PC-3 (cell line): ENCODE results near the gene ATP8A2. TPM values are rescaled to one million over a fixed set of nuclear protein-coding genes. Genes with fewer than 3 reads are reported as not detected.

Source experiments
- ATAC-seq: fragments of 200-7000 bp; cut with Tn5 transposase; 2 replicates; pipeline ENCODE4 v1.9.1; 2020; ENCODE audit warnings: mild to moderate bottlenecking, moderate library complexity
- BruUV-seq: library from RNA; stranded (reverse); fragments of 400-500 nt; replicated peaks from 2 replicates; lab custom pipeline; 2021; lab: Mats Ljungman, UMichigan
- CTCF ChIA-PET: fragments of 300-600 bp; sonication (Branson Sonifier 250); formaldehyde crosslinking; loops from one replicate; lab custom pipeline; 2022; ENCODE audit warnings: antibody characterized with exemption; lab: Charles Lee
- POLR2A ChIA-PET: fragments of 300-600 bp; sonication (Branson Sonifier 250); formaldehyde crosslinking; loops from one replicate; lab custom pipeline; 2022; ENCODE audit warnings: antibody characterized with exemption; ENCODE audit not compliant: unreplicated experiment; lab: Charles Lee
- DNase-seq: peaks from one replicate; pipeline ENCODE4 v3.0.0-alpha.2; 2015
- H2AFZ ChIP-seq: fragments of 300-600 bp; sonication (generic); 2 replicates; pipeline ENCODE4 v1.6.0; 2016; ENCODE audit warnings: antibody characterized with exemption, low read length
- H3F3A ChIP-seq: fragments of 300-600 bp; sonication (generic); one replicate; pipeline ENCODE4 v1.6.0; 2017; ENCODE audit warnings: antibody characterized with exemption, low read length, control low read depth, mild to moderate bottlenecking; ENCODE audit not compliant: unreplicated experiment
- H3K27ac ChIP-seq: fragments of 300-600 bp; sonication (generic); 2 replicates; pipeline ENCODE4 v1.5.1; 2016; ENCODE audit warnings: mild to moderate bottlenecking, low read length
- H3K27me3 ChIP-seq: fragments of 300-600 bp; sonication (generic); 2 replicates; pipeline ENCODE4 v1.6.1; 2016; ENCODE audit warnings: low read length, mixed read lengths
- H3K36me3 ChIP-seq: fragments of 300-600 bp; sonication (generic); 2 replicates; pipeline ENCODE4 v1.6.1; 2016; ENCODE audit warnings: low read depth, mixed run types, low read length, mixed read lengths
- H3K4me1 ChIP-seq: fragments of 300-600 bp; sonication (generic); 2 replicates; pipeline ENCODE4 v1.5.1; 2016; ENCODE audit warnings: low read length; ENCODE audit not compliant: insufficient read depth
- H3K4me2 ChIP-seq: fragments of 300-600 bp; sonication (generic); 2 replicates; pipeline ENCODE4 v1.6.0; 2016; ENCODE audit warnings: low read length
- H3K4me3 ChIP-seq: fragments of 300-600 bp; sonication (generic); 2 replicates; pipeline ENCODE4 v1.5.1; 2016; ENCODE audit warnings: mild to moderate bottlenecking, low read length, mixed read lengths
- H3K79me2 ChIP-seq: fragments of 300-600 bp; sonication (generic); 2 replicates; pipeline ENCODE4 v1.6.1; 2017; ENCODE audit warnings: low read length, mixed read lengths
- H3K9ac ChIP-seq: fragments of 300-600 bp; sonication (generic); 2 replicates; pipeline ENCODE4 v1.6.0; 2016; ENCODE audit warnings: mild to moderate bottlenecking, low read length
- H3K9me2 ChIP-seq: fragments of 300-600 bp; sonication (generic); replicated peaks from 2 replicates; pipeline ENCODE4 v1.6.1; 2016; ENCODE audit warnings: mixed run types, low read length, mixed read lengths
- H3K9me3 ChIP-seq: fragments of 300-600 bp; sonication (generic); 2 replicates; pipeline ENCODE4 v1.6.1; 2016; ENCODE audit warnings: low read length, mixed read lengths
- H4K20me1 ChIP-seq: fragments of 300-600 bp; sonication (generic); 2 replicates; pipeline ENCODE4 v1.6.1; 2016; ENCODE audit warnings: low read length, mixed read lengths
- EZH2 ChIP-seq: fragments of 300-600 bp; sonication (generic); IDR thresholded peaks from one replicate; pipeline ENCODE4 v1.6.1; 2017; ENCODE audit warnings: antibody characterized with exemption, mild to moderate bottlenecking, low read length; ENCODE audit not compliant: unreplicated experiment
- EZH2phosphoT487 ChIP-seq: fragments of 300-600 bp; sonication (generic); IDR thresholded peaks from 2 replicates; pipeline ENCODE4 v1.6.1; 2018; ENCODE audit warnings: mild to moderate bottlenecking, antibody characterized with exemption, low read length, borderline replicate concordance
- intact Hi-C: fragments of 100-400 bp; cut with micrococcal nuclease; formaldehyde crosslinking; loops from 2 replicates; pipeline ENCODE4 v1.9.0; 2023
- total RNA-seq: library from RNA; depleted of rRNA; stranded (reverse); fragments of >200 nt; gene quantifications from 2 replicates; pipeline ENCODE4 v1.2.3, GENCODE V29; 2014
- TF ChIP-seq, protein P1 (sequence below): fragments of 300-600 bp; sonication (generic); conservative IDR thresholded peaks from 2 replicates; pipeline ENCODE4 v1.5.1; 2017; ENCODE audit warnings: antibody characterized with exemption, low read depth, mild to moderate bottlenecking, low read length

ATP8A2 gene
- total RNA-seq, 1 experiment from 2014 or later: 0.04 TPM

DNA sequence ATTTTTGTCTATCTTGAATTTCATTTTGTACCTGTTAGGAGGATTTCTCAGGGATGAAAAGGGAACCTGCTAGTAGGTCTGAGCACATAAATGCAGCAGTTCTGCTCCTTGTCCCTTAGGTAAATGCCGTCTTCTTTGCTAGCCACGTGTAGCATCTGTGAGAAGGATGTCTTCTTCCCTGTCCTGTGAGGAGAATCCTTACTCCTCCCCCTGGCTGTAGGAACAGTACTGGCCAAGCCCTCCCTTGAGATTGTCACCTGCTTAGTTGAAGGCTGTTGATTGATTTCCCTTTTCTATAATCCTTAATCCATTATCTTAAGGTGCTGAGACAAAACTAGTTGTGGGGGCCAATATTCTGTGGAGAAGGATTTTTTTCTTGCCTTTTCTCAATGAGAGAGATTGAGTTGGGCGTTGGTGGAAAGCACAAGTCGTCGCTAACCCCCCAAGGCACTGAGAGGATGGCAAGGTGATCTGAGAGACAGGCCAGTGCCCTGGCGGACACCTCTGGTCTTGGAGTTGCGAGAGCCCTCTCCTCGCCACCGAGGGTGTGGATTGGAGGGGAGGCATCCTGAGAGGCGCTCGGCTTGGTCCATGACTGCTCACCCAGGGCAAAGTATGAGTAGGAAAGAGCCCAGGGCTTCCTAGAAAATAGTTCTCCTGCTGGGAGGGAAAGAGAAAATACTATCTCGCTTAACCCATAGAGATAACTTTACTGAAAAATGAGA, 216.7 kb downstream of the ATP8A2 start:
- no peak for ATAC-seq
- no TSS peak for BruUV-seq
- Histone ChIP-seq H3K9me2 (no peaks in the 10 kb centered on the region), H3K79me2 (no peaks in the 10 kb centered on the region), H3K9ac (no peak overlapping the region), H3K27me3 (peaks cover 75% of the 10 kb centered on the region), H3K36me3 (no peaks in the 10 kb centered on the region), H4K20me1 (no peaks in the 10 kb centered on the region), H3K4me1 (no peaks in the 10 kb centered on the region), H3K4me3 (no peak overlapping the region), H3K27ac (no peak overlapping the region), H3K9me3 (no peaks in the 10 kb centered on the region), H3K4me2 (no peak overlapping the region), H3F3A (no peaks in the 10 kb centered on the region), H2AFZ (no peak overlapping the region)
- TF ChIP-seq EZH2phosphoT487: no peak
- TF ChIP-seq, protein P1, sequence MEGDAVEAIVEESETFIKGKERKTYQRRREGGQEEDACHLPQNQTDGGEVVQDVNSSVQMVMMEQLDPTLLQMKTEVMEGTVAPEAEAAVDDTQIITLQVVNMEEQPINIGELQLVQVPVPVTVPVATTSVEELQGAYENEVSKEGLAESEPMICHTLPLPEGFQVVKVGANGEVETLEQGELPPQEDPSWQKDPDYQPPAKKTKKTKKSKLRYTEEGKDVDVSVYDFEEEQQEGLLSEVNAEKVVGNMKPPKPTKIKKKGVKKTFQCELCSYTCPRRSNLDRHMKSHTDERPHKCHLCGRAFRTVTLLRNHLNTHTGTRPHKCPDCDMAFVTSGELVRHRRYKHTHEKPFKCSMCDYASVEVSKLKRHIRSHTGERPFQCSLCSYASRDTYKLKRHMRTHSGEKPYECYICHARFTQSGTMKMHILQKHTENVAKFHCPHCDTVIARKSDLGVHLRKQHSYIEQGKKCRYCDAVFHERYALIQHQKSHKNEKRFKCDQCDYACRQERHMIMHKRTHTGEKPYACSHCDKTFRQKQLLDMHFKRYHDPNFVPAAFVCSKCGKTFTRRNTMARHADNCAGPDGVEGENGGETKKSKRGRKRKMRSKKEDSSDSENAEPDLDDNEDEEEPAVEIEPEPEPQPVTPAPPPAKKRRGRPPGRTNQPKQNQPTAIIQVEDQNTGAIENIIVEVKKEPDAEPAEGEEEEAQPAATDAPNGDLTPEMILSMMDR: no peak
- TF ChIP-seq EZH2: no peak
- intact Hi-C loops: no loop called here
- POLR2A ChIA-PET: no interaction called here
- CTCF ChIA-PET: no interaction called here
- no peak for DNase-seq

DNA sequence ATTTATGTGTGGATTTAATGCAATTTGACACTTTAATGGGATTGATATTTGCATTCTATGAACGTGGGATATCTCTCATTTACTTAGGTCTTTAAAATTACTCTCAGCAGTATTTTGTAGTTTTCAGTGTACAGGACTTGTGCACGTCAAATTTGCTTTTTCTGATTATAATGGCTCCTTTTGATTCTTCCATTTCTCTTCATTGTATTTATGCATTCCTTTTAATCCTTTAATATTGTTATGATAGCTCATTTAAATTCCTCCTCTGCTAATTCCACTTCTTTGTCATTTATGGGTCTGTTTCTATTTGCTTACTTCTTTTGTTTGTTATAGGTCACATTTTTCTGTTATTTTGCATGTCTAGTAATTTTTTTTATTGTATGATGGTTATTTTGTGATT, 226.6 kb downstream of the ATP8A2 start:
- no peaks in the 10 kb centered on the region for H3K4me1 ChIP-seq
- peaks cover 64% of the 10 kb centered on the region for H3K27me3 ChIP-seq
- H3K9me3 ChIP-seq: no peaks in the 10 kb centered on the region
- no TSS peak for BruUV-seq
- ChIA-PET POLR2A (no interaction called here), CTCF (no interaction called here)
- H3K9ac ChIP-seq: no peak overlapping the region
- no peak for DNase-seq
- H3K79me2 ChIP-seq: no peaks in the 10 kb centered on the region
- no peaks in the 10 kb centered on the region for H3K36me3 ChIP-seq
- H2AFZ ChIP-seq: no peak overlapping the region
- no peak overlapping the region for H3K4me3 ChIP-seq
- no peaks in the 10 kb centered on the region for H3F3A ChIP-seq
- H4K20me1 ChIP-seq: no peaks in the 10 kb centered on the region
- H3K9me2 ChIP-seq: no peaks in the 10 kb centered on the region
- ATAC-seq: no peak
- TF ChIP-seq, protein P1: no peak
- no peak for TF ChIP-seq EZH2phosphoT487
- intact Hi-C loops: no loop called here
- no peak overlapping the region for H3K4me2 ChIP-seq
- no peak overlapping the region for H3K27ac ChIP-seq

DNA sequence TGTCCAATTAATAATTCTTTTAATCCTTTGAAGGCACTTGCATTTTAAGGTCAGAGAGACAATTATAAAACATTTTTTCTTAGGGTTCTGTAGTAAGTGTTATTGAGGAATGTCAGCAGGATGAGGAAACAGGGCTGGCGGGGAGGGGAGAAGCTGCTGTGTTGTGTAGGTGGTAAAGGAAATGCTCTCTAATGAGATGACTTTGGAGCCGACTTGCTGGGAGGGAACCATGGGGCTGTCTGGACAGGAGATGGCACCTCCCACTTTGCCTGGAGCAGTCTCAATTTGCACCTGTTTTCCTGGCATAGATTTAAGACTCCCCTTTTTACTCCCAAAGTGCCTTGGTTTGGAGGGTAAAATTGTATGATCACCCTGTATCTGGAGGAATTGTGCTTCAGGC, 230.4 kb downstream of the ATP8A2 start:
- Histone ChIP-seq H2AFZ (no peak overlapping the region), H3K4me2 (no peak overlapping the region), H3K36me3 (no peaks in the 10 kb centered on the region), H3K27ac (no peak overlapping the region), H4K20me1 (no peaks in the 10 kb centered on the region), H3K9me3 (no peaks in the 10 kb centered on the region), H3K9me2 (no peaks in the 10 kb centered on the region), H3K79me2 (no peaks in the 10 kb centered on the region), H3K9ac (no peak overlapping the region), H3K27me3 (peaks cover 58% of the 10 kb centered on the region), H3K4me3 (no peak overlapping the region), H3F3A (no peaks in the 10 kb centered on the region), H3K4me1 (no peaks in the 10 kb centered on the region)
- ChIA-PET CTCF (no interaction called here), POLR2A (no interaction called here)
- no TSS peak for BruUV-seq
- intact Hi-C loops: no loop called here
- TF ChIP-seq, protein P1: no peak
- TF ChIP-seq EZH2phosphoT487 (no peak), EZH2 (no peak)
- no peak for DNase-seq
- ATAC-seq: no peak
